Left renal pelvis (tissue), 4 donors: Measurements from ENCODE around the gene CCDC97. TPM values are rescaled to one million over a fixed set of nuclear protein-coding genes. Genes with fewer than 3 reads are reported as not detected.
"Not testable (repeated sequence)": the region's sequence is repeated elsewhere in the genome, so short reads cannot be mapped to it uniquely, and the experiment has no call there.

Source experiments
- DNase-seq, 4 donors: peaks; one replicate each; pipeline ENCODE4 v3.0.0-alpha.2; 2013; ENCODE audit warnings: low read depth in 4 of 4, low spot score in 3 of 4
- polyA plus RNA-seq, 4 donors: library from polyadenylated mRNA; unstranded; fragments of 120-200 nt; gene quantifications; one replicate each; pipeline ENCODE4 v1.2.1, GENCODE V29; 2013; ENCODE audit not compliant: insufficient read length in 4 of 4

The CCDC97 gene
- polyA plus RNA-seq, 4 donors = 30.6 to 35.1 (median 33.3) TPM

DNA sequence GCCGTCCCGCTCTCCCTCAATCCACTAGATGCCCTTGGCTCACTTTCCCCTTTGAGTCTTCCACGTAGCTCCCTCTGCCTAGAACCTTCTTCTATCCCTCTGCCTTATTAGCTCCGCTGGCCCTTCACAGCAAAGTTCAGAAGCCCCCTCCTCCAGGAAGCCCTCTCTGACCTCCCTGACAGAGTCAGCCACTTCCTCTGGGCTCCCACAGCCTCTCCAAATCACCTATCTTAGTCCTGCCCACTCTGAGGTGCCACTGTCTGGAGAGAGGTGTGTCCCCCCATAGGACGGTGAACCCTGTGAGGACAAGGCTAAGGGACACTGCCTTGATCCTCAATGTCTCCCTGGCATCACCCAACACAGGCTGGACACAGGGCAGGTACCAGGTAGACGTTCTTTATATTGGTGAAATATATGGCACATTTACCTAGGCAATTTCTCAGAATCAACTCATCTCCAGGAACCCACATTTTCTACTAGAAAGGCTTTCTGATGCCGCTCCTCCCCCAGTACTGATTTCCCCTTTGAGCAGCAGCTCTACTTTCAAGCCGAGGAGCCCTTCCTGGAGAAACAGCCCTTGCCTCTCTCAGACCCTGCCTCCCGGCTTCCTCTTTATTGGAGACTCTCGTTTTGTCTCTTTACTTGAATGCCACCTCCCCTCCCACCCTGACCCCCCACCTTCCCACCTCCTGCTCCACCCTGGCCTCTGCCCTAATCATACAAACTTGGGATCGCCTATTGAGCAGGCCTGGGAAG lies 47.2 kb downstream of the CCDC97 start:
- DNase-seq = no peak

DNA sequence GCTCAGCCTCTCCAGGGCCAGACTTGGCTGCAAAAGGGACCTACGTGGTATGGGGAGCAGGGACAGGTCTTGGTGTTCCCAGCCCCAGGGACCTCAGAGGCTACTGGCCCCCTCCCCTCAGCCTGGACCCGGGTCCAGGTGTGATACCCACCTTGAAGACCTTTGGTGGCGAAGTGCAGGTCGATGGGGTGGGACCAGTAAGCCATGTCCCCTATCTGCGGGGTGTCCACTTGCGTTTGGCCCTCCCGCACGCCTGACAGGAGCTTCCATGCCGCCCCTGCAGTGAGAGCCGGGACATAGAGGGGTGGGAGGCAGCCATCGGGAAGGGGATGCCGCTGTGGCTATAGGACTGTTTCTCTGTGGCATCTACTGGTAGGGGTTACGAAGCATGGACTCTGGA lies 47.8 kb downstream of the CCDC97 start:
- no peak for DNase-seq

DNA sequence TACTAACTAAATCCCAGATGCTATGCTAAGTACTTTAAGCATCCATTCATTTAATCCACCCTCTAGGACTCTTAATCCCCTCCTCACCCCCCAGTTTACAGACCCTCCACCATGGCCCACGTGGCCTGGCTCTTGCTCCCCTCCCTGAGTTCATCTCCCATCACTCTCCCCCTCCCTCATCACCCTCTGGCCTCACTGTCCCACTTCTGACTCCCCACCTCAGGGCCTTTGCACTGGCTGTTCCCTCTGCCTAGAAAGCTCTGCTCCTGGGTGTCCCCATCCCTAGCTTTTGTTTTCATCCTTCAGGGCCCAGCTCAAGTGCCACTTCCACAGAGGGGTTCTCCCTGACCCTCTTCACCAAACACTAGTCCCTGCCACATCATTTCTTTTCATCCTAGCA lies 49.8 kb downstream of the CCDC97 start:
- no peak for DNase-seq

DNA sequence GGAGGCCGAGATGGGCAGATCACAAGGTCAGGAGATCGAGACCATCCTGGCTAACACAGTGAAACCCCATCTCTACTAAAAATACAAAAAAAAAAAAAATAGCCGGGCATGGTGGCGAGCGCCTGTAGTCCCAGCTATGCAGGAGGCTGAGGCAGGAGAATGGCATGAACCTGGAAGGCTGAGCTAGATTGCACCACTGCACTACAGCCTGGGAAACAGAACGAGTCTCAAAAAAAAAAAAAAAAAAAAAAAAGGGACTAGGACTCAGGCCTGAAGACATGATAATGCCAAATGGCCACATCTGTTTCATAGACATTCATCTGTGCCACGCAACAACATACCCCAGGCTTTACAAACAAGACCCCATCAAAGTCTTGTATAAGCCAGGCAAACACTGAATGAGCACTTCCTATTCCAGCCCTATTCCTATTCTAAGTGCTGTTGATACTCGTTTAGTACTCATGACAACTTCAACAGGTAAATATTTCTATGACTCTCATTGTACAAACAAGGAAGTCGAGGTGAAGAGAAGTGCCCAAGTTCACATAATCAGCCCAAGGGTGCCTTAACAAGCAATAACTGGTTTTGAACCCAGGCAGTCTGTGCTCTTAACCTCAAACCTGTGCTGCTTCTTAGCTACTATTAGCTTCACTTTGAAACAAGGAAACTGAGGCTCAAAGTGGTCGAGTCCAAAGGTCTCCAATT lies 52.3 kb downstream of the CCDC97 start:
- DNase-seq = no peak

DNA sequence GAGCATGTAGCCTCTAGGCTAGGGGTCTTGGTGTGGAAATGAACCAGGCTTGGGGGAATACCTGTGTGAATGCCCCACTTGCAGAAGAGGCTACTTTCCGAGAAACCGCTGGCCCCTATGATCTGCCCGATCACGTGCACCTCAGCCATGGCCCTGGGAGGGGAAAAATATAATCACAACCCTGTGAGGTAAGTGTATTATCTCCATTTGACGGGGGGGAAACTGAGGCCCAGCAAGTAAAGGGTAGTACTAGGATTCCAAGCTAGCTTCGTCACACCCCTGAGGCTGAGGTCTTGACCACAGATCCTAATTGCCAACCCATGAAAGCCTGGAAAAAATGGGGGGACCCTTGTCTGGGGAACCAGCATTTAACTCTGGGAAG lies 53.4 kb downstream of the CCDC97 start:
- no peak for DNase-seq

DNA sequence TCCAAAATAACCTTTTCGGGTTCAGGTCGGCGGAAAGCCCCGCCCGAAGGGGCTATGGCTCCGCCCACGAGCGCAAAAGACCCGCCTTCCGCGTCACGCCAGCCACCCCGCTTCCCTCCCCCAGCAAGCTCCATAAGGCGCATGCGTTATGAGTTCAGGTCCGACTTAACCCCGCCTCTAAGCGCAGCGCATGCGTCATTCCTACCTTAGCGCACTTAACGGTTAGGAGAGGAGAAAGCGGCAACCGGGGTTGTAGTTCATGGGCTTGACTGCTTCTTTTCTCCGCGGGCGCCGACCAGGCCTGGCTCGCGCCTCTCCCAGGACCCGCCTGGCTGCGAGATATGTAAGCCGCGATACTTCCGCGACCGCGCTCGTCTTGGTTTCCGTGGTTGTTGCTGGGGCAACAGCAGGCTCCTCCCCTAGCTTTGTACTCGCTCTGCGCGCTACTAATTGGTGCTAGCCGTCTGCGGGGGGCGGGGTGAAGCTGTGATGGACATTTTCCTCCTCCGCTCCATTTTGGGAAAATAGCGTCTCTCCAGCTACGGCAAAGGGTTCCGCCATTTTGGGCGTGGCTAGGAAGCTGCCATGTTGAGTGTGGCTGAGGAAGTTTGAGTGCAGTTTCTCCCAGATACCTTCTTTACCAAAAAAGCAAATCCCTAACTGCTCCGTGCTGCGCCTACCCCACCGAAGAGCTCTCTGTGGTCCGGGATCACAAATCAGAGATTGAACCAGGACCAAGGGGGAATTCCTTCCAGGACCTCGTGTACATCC lies 54.0 kb downstream of the CCDC97 start, which contains the start of gene B9D2:
TSS of gene B9D2 (minus strand) at position 397 of the 771 bp plus-strand sequence. CDS start 630 bp downstream, outside the sequence.
- peak; percentile 96 to 97 (median 97) for DNase-seq

DNA sequence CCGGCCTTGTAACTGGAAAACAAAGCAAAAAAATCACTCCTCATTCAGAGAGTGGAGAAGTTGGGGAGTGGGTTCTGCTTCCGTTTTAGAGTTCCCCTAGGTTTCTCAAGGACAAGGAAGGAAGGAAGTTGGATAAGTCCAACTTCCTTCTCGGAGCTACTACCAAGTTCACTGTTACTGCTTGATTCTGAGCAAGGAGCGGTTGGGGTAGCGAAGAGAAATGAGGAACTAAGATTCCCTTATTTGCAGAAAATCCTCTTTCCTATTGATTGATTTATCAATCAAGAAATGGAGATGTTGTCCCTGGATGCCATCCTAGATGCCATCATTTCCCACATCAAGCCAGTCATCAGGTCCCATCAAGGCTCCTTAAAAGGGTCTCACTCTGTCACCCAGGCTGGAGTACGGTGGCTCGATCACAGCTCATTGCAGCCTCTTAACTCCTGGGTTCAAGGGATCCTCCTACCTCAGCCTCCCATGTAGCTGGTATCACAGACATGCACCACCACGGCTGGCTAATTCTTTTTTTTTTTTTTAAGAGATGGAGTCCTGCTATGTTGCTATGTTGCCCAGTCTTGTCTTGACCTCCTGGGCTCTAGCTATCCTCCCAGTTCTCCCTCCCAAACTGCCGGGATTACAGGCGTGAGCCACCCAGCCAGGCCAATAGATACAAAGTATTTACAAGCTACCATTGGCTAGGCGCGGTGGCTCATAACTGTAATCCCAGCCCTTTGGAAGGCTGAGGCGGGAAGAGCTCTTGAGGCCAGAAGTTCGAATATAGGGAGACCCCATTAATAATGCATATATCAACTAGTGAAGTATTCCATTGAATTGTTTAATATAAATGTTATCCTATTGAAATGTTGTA lies 54.8 kb downstream of the CCDC97 start:
- DNase-seq = no peak

DNA sequence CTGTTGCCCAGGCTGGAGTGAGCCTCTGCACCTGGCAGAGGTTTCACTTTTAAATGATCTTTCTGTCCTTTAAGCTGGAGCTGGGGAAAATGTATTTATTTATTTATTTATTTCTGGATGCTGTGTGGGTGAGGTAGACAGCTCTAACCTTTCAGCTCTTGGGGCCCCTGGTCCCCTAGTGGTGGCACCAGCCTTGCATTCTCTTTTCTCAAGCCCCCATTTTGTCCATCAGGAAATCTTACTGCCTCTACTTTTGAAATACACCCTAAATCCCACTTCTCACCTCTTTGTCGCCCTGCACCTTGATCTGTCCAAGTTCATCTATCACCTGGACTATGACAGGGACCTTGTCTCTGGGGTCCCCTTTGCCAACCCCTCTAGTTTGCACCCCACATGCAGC lies 56.1 kb downstream of the CCDC97 start:
- DNase-seq = no peak

DNA sequence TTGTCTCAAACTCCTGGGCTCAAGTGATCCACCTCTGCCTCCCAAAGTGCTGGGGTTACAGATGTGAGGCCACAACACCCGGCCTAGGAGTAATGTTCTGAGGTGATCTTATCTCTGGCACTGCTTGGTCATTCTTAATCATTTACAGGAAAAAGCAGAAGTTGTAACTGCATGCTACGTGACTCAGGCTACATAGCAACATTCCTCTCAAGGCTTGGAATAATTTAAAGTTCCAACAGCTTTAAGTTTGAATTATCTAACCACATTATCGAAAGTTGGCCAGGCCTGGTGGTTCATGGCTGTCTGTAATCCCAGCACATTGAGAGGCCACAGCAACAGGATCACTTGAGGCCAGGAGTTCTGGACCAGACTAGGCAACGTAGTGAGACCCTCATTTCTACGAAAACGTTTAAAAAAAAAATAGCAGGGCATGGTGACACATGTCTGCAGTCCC lies 57.9 kb downstream of the CCDC97 start:
- DNase-seq = no peak

DNA sequence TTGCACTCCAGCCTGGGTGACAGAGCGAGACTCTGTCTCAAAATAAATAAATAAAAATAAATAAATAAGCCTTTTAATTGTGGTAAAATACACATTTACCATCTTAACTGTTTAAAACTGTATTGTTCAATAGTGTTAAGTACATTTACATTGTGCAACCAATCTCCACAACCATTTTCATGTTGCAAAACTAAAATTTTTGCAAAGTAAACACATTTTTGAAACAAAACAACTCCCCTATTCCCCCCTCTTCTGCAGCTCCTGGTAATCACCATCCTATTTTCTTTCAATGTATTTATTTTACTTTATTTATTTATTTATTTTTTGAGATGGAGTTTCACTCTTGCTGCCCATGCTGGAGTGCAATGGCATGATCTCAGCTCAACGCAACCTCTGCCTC lies 59.8 kb downstream of the CCDC97 start:
- DNase-seq = no peak

DNA sequence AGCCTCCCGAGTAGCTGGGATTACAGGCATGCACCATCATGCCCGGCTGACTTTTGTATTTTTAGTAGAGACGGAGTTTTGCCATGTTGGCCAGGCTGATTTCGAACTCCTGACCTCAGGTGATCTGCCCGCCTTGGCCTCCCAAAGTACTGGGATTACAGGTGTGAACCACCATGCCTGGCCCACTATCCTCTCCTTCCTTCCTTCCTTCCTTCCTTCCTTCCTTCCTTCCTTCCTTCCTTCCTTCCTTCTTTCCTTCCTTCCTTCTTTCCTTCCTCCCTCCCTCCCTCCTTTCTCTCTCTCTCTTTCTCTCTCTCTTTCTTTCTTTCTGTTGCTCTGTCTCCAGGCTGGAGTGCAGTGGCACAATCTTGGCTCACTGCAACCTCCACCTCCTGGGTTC lies 61.1 kb downstream of the CCDC97 start:
- not testable (repeated sequence) for DNase-seq

DNA sequence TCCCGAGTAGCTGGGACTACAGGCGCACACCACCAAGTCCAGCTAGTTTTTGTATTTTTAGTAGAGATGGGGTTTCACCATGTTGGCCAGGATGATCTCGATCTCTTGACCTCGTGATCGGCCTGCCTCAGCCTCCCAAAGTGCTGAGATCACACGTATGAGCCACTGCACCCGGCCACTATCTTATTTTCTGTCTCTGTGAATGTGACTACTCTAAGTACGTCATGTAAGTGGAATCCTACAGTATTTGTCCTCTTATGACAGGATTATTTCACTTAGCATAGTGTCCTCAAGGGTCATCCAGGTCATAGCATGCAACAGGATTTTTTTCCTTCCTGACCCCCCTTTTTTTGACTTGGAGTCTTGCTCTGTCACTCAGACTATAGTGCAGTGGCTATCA lies 61.6 kb downstream of the CCDC97 start:
- DNase-seq = no peak

DNA sequence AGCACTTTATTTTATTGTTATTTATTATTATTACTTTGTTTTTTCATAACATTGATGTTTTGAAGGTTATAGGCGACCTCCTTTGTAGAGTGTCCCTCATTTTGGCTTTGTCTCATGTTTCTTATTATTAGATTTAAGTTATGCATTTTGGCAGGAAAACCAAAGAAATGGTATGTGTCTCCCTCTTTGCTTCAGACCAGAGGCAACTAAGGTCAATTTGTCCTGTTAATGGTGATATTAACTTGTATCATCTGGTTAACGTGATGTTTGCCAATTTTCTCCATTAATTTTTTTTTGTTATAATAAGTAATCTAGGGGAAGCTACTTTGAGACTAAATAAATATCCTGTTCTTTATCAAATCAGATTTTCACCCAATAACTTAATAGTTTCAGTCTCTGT lies 62.5 kb downstream of the CCDC97 start:
- DNase-seq = no peak

DNA sequence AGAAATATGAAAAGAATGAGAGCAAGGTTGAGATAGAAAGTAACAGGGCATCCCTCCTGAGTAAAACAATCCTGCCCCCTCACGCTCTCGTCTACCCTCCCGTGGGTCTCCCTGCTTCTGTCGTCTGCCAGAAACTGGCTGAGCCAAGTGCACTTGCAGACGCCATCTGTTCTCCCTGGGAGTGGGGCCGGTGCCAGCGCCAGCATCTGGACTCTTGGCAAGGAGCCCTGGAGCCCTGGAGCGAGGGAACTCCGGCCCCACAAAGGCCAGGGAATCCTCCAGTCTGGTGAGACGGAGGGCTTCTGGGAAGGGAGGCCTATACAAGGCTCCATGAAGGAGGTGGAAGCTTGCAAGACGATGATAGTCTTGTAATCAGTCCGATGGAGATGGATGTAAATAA lies 64.0 kb downstream of the CCDC97 start:
- DNase-seq = no peak

Other genes with a start within 250 kb of the CCDC97 start
- not detected for gene CYP2A13, start 221.7 kb upstream of the CCDC97 start, polyA plus RNA-seq
- gene CYP2F1, start 195.7 kb upstream of the CCDC97 start, polyA plus RNA-seq = under 1 TPM in 1 of 4 donors, not detected in 3; 0.38 TPM
- under 1 TPM; 0.25 to 0.76 (median 0.46) TPM for gene CYP2S1, start 117.0 kb upstream of the CCDC97 start, polyA plus RNA-seq
- 10 to 100 TPM; 30.0 to 55.5 (median 35.7) TPM for gene AXL, start 90.9 kb upstream of the CCDC97 start, polyA plus RNA-seq
- 100 to 1,000 TPM; 188 to 209 (median 204) TPM for gene HNRNPUL1, start 45.8 kb upstream of the CCDC97 start, polyA plus RNA-seq
- gene TGFB1, start 43.8 kb downstream of the CCDC97 start, polyA plus RNA-seq = 10 to 100 TPM; 24.8 to 38.0 (median 32.2) TPM
- 10 to 100 TPM in 1 of 4 donors, 1 to 10 TPM in 3; 4.7 to 11.0 (median 7.0) TPM for gene B9D2, start 54.0 kb downstream of the CCDC97 start, polyA plus RNA-seq
- gene TMEM91, start 66.4 kb downstream of the CCDC97 start, polyA plus RNA-seq = 10 to 100 TPM in 3 of 4 donors, 1 to 10 TPM in 1; 6.5 to 27.9 (median 12.8) TPM
- gene EXOSC5, start 87.2 kb downstream of the CCDC97 start, polyA plus RNA-seq = 10 to 100 TPM in 3 of 4 donors, 1 to 10 TPM in 1; 8.3 to 20.2 (median 14.2) TPM
- 10 to 100 TPM; 17.8 to 46.3 (median 30.7) TPM for gene BCKDHA, start 87.6 kb downstream of the CCDC97 start, polyA plus RNA-seq
- gene B3GNT8, start 117.2 kb downstream of the CCDC97 start, polyA plus RNA-seq = 1 to 10 TPM; 2.6 to 5.7 (median 3.5) TPM
- 10 to 100 TPM; 37.2 to 65.0 (median 54.2) TPM for gene DMAC2, start 129.7 kb downstream of the CCDC97 start, polyA plus RNA-seq
- gene ERICH4, start 133.0 kb downstream of the CCDC97 start, polyA plus RNA-seq = 1 to 10 TPM in 3 of 4 donors, under 1 TPM in 1; 0.14 to 5.2 (median 3.4) TPM